ENCODE measurements around the gene ALG8. TPM values are rescaled to one million over a fixed set of nuclear protein-coding genes. Genes with fewer than 3 reads are reported as not detected.

The ALG8 gene
- total RNA-seq, 1 donor from 2014 or later: 43.7 TPM

GRCh38 chr11:78145511-78146025, 6.1 kb upstream of the ALG8 start:
- Mint-ChIP-seq H3K27ac (ENCODE audit: unreplicated experiment) (no peak overlapping the region), H3K27me3 (ENCODE audit: low read depth, unreplicated experiment) (no peaks in the 10 kb centered on the region), H3K9me3 (ENCODE audit: unreplicated experiment) (peaks cover 2% of the 10 kb centered on the region), H3K4me1 (ENCODE audit: low read depth, unreplicated experiment) (peaks cover 4% of the 10 kb centered on the region), H3K4me3 (ENCODE audit: unreplicated experiment) (no peak overlapping the region), H3K36me3 (ENCODE audit: low read depth, unreplicated experiment) (peaks cover 8% of the 10 kb centered on the region)
- Histone ChIP-seq H3K4me3 (ENCODE audit: insufficient read depth, low read depth, low read length) (no peak overlapping the region), H3K27ac (ENCODE audit: low read depth, low read length) (no peak overlapping the region), H3K4me2 (ENCODE audit: low read length) (no peak overlapping the region), H3K27me3 (ENCODE audit: insufficient read depth, low read length) (no peaks in the 10 kb centered on the region), H2AFZ (ENCODE audit: low read depth, low read length) (no peak overlapping the region), H4K20me1 (ENCODE audit: insufficient read depth, low read length) (no peaks in the 10 kb centered on the region), H3K79me2 (ENCODE audit: insufficient read depth, low read length) (peaks cover 6% of the 10 kb centered on the region), H3K36me3 (ENCODE audit: insufficient read depth, low read length) (no peaks in the 10 kb centered on the region), H3K4me1 (ENCODE audit: insufficient read depth, low read length) (peaks cover 3% of the 10 kb centered on the region), H3K9me3 (ENCODE audit: insufficient read depth, low read depth, low read length) (no peaks in the 10 kb centered on the region), H3K9ac (ENCODE audit: low read length) (no peak overlapping the region)
- no peak for DNase-seq (ENCODE audit: low read depth)
- TF ChIP-seq CTCF (IDR thresholded peaks at IDR 0.05; ENCODE audit: insufficient read depth, low read depth, low read length) (no peak), EZH2 (IDR thresholded peaks at IDR 0.05; ENCODE audit: insufficient read depth, low read length) (no peak)
- no peak for FAIRE-seq

GRCh38 chr11:78140392-78141077, 1.1 kb upstream of the ALG8 start:
- TF ChIP-seq CTCF (IDR thresholded peaks at IDR 0.05; ENCODE audit: insufficient read depth, low read depth, low read length): no peak
- TF ChIP-seq EZH2 (IDR thresholded peaks at IDR 0.05; ENCODE audit: insufficient read depth, low read length): no peak
- peaks cover 9% of the 10 kb centered on the region for H3K4me1 Mint-ChIP-seq (ENCODE audit: low read depth, unreplicated experiment)

More at GRCh38 chr11:78140392-78141077, 1.1 kb upstream of the ALG8 start:
- H3K9me3 ChIP-seq (ENCODE audit: insufficient read depth, low read depth, low read length): no peaks in the 10 kb centered on the region
- no peaks in the 10 kb centered on the region for H3K36me3 ChIP-seq (ENCODE audit: insufficient read depth, low read length)
- H3K4me3 ChIP-seq (ENCODE audit: insufficient read depth, low read depth, low read length): peak overlapping the region; percentile 93
- H3K4me1 ChIP-seq (ENCODE audit: insufficient read depth, low read length): peaks cover 11% of the 10 kb centered on the region
- DNase-seq (ENCODE audit: low read depth) (no peak), FAIRE-seq (no peak)
- H4K20me1 ChIP-seq (ENCODE audit: insufficient read depth, low read length): no peaks in the 10 kb centered on the region
- Mint-ChIP-seq H3K36me3 (ENCODE audit: low read depth, unreplicated experiment) (peaks cover 8% of the 10 kb centered on the region), H3K27ac (ENCODE audit: unreplicated experiment) (peak overlapping the region; percentile 41), H3K4me3 (ENCODE audit: unreplicated experiment) (peak overlapping the region; percentile 98), H3K9me3 (ENCODE audit: unreplicated experiment) (peaks cover 2% of the 10 kb centered on the region), H3K27me3 (ENCODE audit: low read depth, unreplicated experiment) (no peaks in the 10 kb centered on the region)
- peaks cover 42% of the 10 kb centered on the region for H3K79me2 ChIP-seq (ENCODE audit: insufficient read depth, low read length)
- peak overlapping the region; percentile 87 for H3K4me2 ChIP-seq (ENCODE audit: low read length)
- no peak overlapping the region for H2AFZ ChIP-seq (ENCODE audit: low read depth, low read length)
- no peaks in the 10 kb centered on the region for H3K27me3 ChIP-seq (ENCODE audit: insufficient read depth, low read length)
- H3K9ac ChIP-seq (ENCODE audit: low read length): no peak overlapping the region
- no peak overlapping the region for H3K27ac ChIP-seq (ENCODE audit: low read depth, low read length)
